DMS53 treated with DMSO at 0.1 percent for 48 hours (cell line): ENCODE data around the gene COQ2.
"Not testable (repeated sequence)": the region's sequence is repeated elsewhere in the genome, so short reads cannot be mapped to it uniquely, and the experiment has no call there.

Source experiments
- DNase-seq: peaks from one replicate; lab custom pipeline; 2025; ENCODE audit not compliant: unreplicated experiment; lab: John Stamatoyannopoulos, UW

The COQ2 gene

GRCh38 chr4:83250687-83251446 lies 33.7 kb downstream of the COQ2 start:
- no peak for DNase-seq

- no peak for DNase-seq
Measured at GRCh38 chr4:83248486-83248885, 36.1 kb downstream of the COQ2 start.

- DNase-seq: no peak
Measured at GRCh38 chr4:83247415-83248357, 36.9 kb downstream of the COQ2 start.

- no peak for DNase-seq
Measured at GRCh38 chr4:83241132-83241531, 43.5 kb downstream of the COQ2 start.

- DNase-seq: no peak
Measured at GRCh38 chr4:83240379-83240875, 44.2 kb downstream of the COQ2 start.

- no peak for DNase-seq
Measured at GRCh38 chr4:83238393-83239248, 46.0 kb downstream of the COQ2 start.

- no peak for DNase-seq
Measured at GRCh38 chr4:83237591-83237990, 47.0 kb downstream of the COQ2 start.

- DNase-seq: not testable (repeated sequence)
Measured at GRCh38 chr4:83235645-83236133, 48.9 kb downstream of the COQ2 start.

- DNase-seq: no peak
Measured at GRCh38 chr4:83234902-83235644, 49.5 kb downstream of the COQ2 start.

GRCh38 chr4:83234387-83234786 lies 50.2 kb downstream of the COQ2 start:
- DNase-seq: not testable (repeated sequence)

GRCh38 chr4:83232082-83232481 lies 52.5 kb downstream of the COQ2 start:
- no peak for DNase-seq

- no peak for DNase-seq
Measured at GRCh38 chr4:83231620-83232076, 53.0 kb downstream of the COQ2 start.

GRCh38 chr4:83230928-83231327 lies 53.7 kb downstream of the COQ2 start:
- DNase-seq: no peak

- DNase-seq: no peak
Measured at GRCh38 chr4:83229791-83230190, 54.8 kb downstream of the COQ2 start.

- no peak for DNase-seq
Measured at GRCh38 chr4:83228231-83228630, 56.4 kb downstream of the COQ2 start.

GRCh38 chr4:83224502-83225197 lies 59.9 kb downstream of the COQ2 start:
- no peak for DNase-seq

GRCh38 chr4:83223781-83224180 lies 60.8 kb downstream of the COQ2 start:
- no peak for DNase-seq

- no peak for DNase-seq
Measured at GRCh38 chr4:83221897-83222441, 62.6 kb downstream of the COQ2 start.
